Panc1 (cell line): ENCODE measurements around the gene PARD3. TPM values are rescaled to one million over a fixed set of nuclear protein-coding genes. Genes with fewer than 3 reads are reported as not detected.

ENCODE experiments used
- ATAC-seq: fragments of 200-7000 bp; cut with Tn5 transposase; 2 replicates; pipeline ENCODE4 v1.9.1; 2020; ENCODE audit warnings: mild to moderate bottlenecking, moderate library complexity
- BruUV-seq: library from RNA; stranded (reverse); fragments of 400-500 nt; replicated peaks from 2 replicates; lab custom pipeline; 2021; lab: Mats Ljungman, UMichigan
- CTCF ChIA-PET: fragments of 300-600 bp; sonication (Branson Sonifier 250); formaldehyde crosslinking; loops from one replicate; lab custom pipeline; 2022; ENCODE audit warnings: antibody characterized with exemption; lab: Charles Lee
- POLR2A ChIA-PET: fragments of 300-600 bp; sonication (Branson Sonifier 250); formaldehyde crosslinking; loops from one replicate; lab custom pipeline; 2022; ENCODE audit warnings: antibody characterized with exemption; lab: Charles Lee
- DNase-seq: peaks from one replicate; pipeline ENCODE4 v3.0.0-alpha.2; 2010; ENCODE audit warnings: low read depth, low spot score
- H3K27ac ChIP-seq: 2 replicates; pipeline ENCODE4 v1.5.1; 2011; ENCODE audit warnings: mild to moderate bottlenecking, low read length, inconsistent platforms
- H3K27me3 ChIP-seq: fragments of 200-500 bp; sonication (Bioruptor generic); 2 replicates; pipeline ENCODE4 v1.6.0; 2014; ENCODE audit warnings: low read length, inconsistent platforms; ENCODE audit not compliant: control insufficient read depth, insufficient read depth
- H3K36me3 ChIP-seq: fragments of 200-500 bp; sonication (Bioruptor generic); 2 replicates; pipeline ENCODE4 v1.5.1; 2014; ENCODE audit warnings: inconsistent platforms, mild to moderate bottlenecking, low read length, moderate library complexity; ENCODE audit not compliant: control insufficient read depth, insufficient read depth
- H3K4me1 ChIP-seq: 2 replicates; pipeline ENCODE4 v1.5.1; 2011; ENCODE audit warnings: inconsistent platforms, mild to moderate bottlenecking, low read length, moderate library complexity; ENCODE audit not compliant: control insufficient read depth, insufficient read depth
- H3K4me3 ChIP-seq, 2 experiments: 2 replicates each; pipeline ENCODE4 v1.5.1; 2011 to 2012; ENCODE audit warnings: low read depth in 2 of 2, low read length in 2 of 2, mild to moderate bottlenecking in 2 of 2, inconsistent platforms in 1 of 2, moderate library complexity in 1 of 2
- H3K9me3 ChIP-seq: fragments of 200-500 bp; sonication (Bioruptor generic); 2 replicates; pipeline ENCODE4 v1.5.1; 2014; ENCODE audit warnings: low read depth, mild to moderate bottlenecking, inconsistent platforms, low read length, moderate library complexity; ENCODE audit not compliant: control insufficient read depth, insufficient read depth
- CTCF ChIP-seq: fragments of 450-650 bp; IDR thresholded peaks from 2 replicates; pipeline ENCODE4 v1.5.1; 2017; ENCODE audit warnings: mild to moderate bottlenecking
- POLR2AphosphoS5 ChIP-seq: IDR thresholded peaks from 2 replicates; pipeline ENCODE4 v1.6.1; 2012; ENCODE audit warnings: mild to moderate bottlenecking, low read depth, low read length, moderate library complexity
- REST ChIP-seq, 2 experiments: IDR thresholded peaks; 2 replicates each; pipeline ENCODE4 v1.6.1; 2011 to 2012; ENCODE audit warnings: low read depth in 2 of 2, control low read depth in 1 of 2, low read length in 1 of 2, mild to moderate bottlenecking in 1 of 2, moderate library complexity in 1 of 2; ENCODE audit not compliant: insufficient read depth in 1 of 2
- SIN3A ChIP-seq: IDR thresholded peaks from 2 replicates; pipeline ENCODE4 v1.6.1; 2012; ENCODE audit warnings: low read depth, mild to moderate bottlenecking, low read length, moderate library complexity, borderline replicate concordance; ENCODE audit not compliant: insufficient read depth
- TCF7L2 ChIP-seq: IDR thresholded peaks from 2 replicates; pipeline ENCODE4 v1.6.1; 2011; ENCODE audit warnings: mild to moderate bottlenecking, low read depth, low read length, inconsistent platforms
- in situ Hi-C: cut with HindIII; loops from 2 replicates; pipeline ENCODE4 v1.10.0; 2016; ENCODE audit warnings: low sequenced_read_pairs, low pct_unique_long_range_greater_than_20kb
- intact Hi-C: fragments of 100-400 bp; cut with micrococcal nuclease; formaldehyde crosslinking; loops from one replicate; pipeline ENCODE4 v1.10.0; 2022; ENCODE audit not compliant: unreplicated experiment
- total RNA-seq: library from RNA; stranded (reverse); gene quantifications from one replicate; pipeline ENCODE4 v1.2.1, GENCODE V29; 2021; ENCODE audit not compliant: unreplicated experiment

PARD3 gene
- total RNA-seq, 1 experiment from 2014 or later: 29.8 TPM

GRCh38 chr10:34732926-34733325 is 82.2 kb downstream of the PARD3 start:
- Histone ChIP-seq H3K4me1 (peaks cover 10% of the 10 kb centered on the region), H3K4me3 (no peak overlapping the region), H3K36me3 (no peaks in the 10 kb centered on the region), H3K9me3 (no peaks in the 10 kb centered on the region), H3K27ac (no peak overlapping the region), H3K27me3 (no peaks in the 10 kb centered on the region)
- in situ Hi-C loops (no loop called here), intact Hi-C loops (no loop called here)
- no TSS peak for BruUV-seq
- ATAC-seq: no peak; the same call in 1 of the 2 replicates
- TF ChIP-seq REST (IDR thresholded peaks at IDR 0.05; ENCODE audit: insufficient read depth in 1 of 2, low read depth in 2 of 2, low read length in 1 of 2) (no peak), POLR2AphosphoS5 (no peak), SIN3A (no peak), CTCF (peak; percentile 36)
- DNase-seq: no peak
- POLR2A ChIA-PET: no interaction called here
- CTCF ChIA-PET: interaction anchor here (0.5 to 0.6 kb wide), 2 partner anchors 9 to 224 kb away, joined by 3 to 4 read pairs; no protein-coding TSS in a partner anchor

- no peak for TF ChIP-seq REST (IDR thresholded peaks at IDR 0.05; ENCODE audit: insufficient read depth in 1 of 2, low read depth in 2 of 2, low read length in 1 of 2)
- TF ChIP-seq POLR2AphosphoS5: no peak
- TF ChIP-seq TCF7L2: no peak
- no peak for TF ChIP-seq CTCF
- TF ChIP-seq SIN3A: no peak
- no TSS peak for BruUV-seq
- no peak for ATAC-seq
Measured at GRCh38 chr10:34731885-34732701, 83.0 kb downstream of the PARD3 start.

More at GRCh38 chr10:34731885-34732701, 83.0 kb downstream of the PARD3 start:
- Histone ChIP-seq H3K27ac (no peak overlapping the region), H3K4me3 (no peak overlapping the region), H3K4me1 (peaks cover 10% of the 10 kb centered on the region), H3K27me3 (no peaks in the 10 kb centered on the region), H3K9me3 (no peaks in the 10 kb centered on the region), H3K36me3 (no peaks in the 10 kb centered on the region)
- intact Hi-C loops: no loop called here
- ChIA-PET POLR2A (no interaction called here), CTCF (interaction anchor here (0.6 kb wide), 1 partner anchor 8 kb away, joined by 3 read pairs; no protein-coding TSS in a partner anchor)
- in situ Hi-C loops: no loop called here
- DNase-seq: no peak
